Astrocyte (in vitro differentiated cells and primary cell): ENCODE data around the gene FRMD5. TPM values are rescaled to one million over a fixed set of nuclear protein-coding genes. Genes with fewer than 3 reads are reported as not detected.

Experiments used
- DNase-seq: peaks from one replicate; pipeline ENCODE4 v3.0.0-alpha.2; 2010; ENCODE audit warnings: low read depth
- FAIRE-seq: peaks from 2 replicates; lab custom pipeline; 2011; peaks lifted over from hg19 to GRCh38; lab: Jason Lieb, UNC
- H2AFZ ChIP-seq: 2 replicates; pipeline ENCODE4 v1.6.0; 2012; ENCODE audit warnings: low read depth, low read length, inconsistent platforms
- H3K27ac ChIP-seq: 2 replicates; pipeline ENCODE4 v1.5.1; 2011; ENCODE audit warnings: low read depth, low read length, inconsistent platforms
- H3K27me3 ChIP-seq: 2 replicates; pipeline ENCODE4 v1.6.0; 2011; ENCODE audit warnings: low read length, inconsistent platforms; ENCODE audit not compliant: insufficient read depth
- H3K36me3 ChIP-seq: 2 replicates; pipeline ENCODE4 v1.5.1; 2011; ENCODE audit warnings: low read length, inconsistent platforms; ENCODE audit not compliant: insufficient read depth
- H3K4me1 ChIP-seq: 2 replicates; pipeline ENCODE4 v1.5.1; 2011; ENCODE audit warnings: low read length, inconsistent platforms; ENCODE audit not compliant: insufficient read depth
- H3K4me2 ChIP-seq: 2 replicates; pipeline ENCODE4 v1.6.0; 2012; ENCODE audit warnings: low read length, inconsistent platforms
- H3K4me3 ChIP-seq: 2 replicates; pipeline ENCODE4 v1.5.1; 2011; ENCODE audit warnings: low read depth, mild to moderate bottlenecking, low read length, inconsistent platforms; ENCODE audit not compliant: insufficient read depth
- H3K79me2 ChIP-seq: 2 replicates; pipeline ENCODE4 v1.6.0; 2012; ENCODE audit warnings: mild to moderate bottlenecking, low read length, inconsistent platforms; ENCODE audit not compliant: insufficient read depth
- H3K9ac ChIP-seq: 2 replicates; pipeline ENCODE4 v1.6.0; 2012; ENCODE audit warnings: mild to moderate bottlenecking, low read length, inconsistent platforms
- H3K9me3 ChIP-seq: 2 replicates; pipeline ENCODE4 v1.5.1; 2012; ENCODE audit warnings: low read depth, mild to moderate bottlenecking, low read length, inconsistent platforms; ENCODE audit not compliant: insufficient read depth
- H4K20me1 ChIP-seq: 2 replicates; pipeline ENCODE4 v1.6.0; 2012; ENCODE audit warnings: low read length, inconsistent platforms; ENCODE audit not compliant: insufficient read depth
- H3K27ac Mint-ChIP-seq: one replicate; pipeline ENCODE4 v1.8.0; 2021; ENCODE audit warnings: mild to moderate bottlenecking, mixed read lengths; ENCODE audit not compliant: unreplicated experiment
- H3K27me3 Mint-ChIP-seq: one replicate; pipeline ENCODE4 v1.8.0; 2021; ENCODE audit warnings: low read depth, mixed read lengths; ENCODE audit not compliant: unreplicated experiment
- H3K36me3 Mint-ChIP-seq: one replicate; pipeline ENCODE4 v1.8.0; 2021; ENCODE audit warnings: low read depth, mixed read lengths; ENCODE audit not compliant: unreplicated experiment
- H3K4me1 Mint-ChIP-seq: one replicate; pipeline ENCODE4 v1.8.0; 2021; ENCODE audit warnings: low read depth, mixed read lengths; ENCODE audit not compliant: unreplicated experiment
- H3K4me3 Mint-ChIP-seq: one replicate; pipeline ENCODE4 v1.8.0; 2021; ENCODE audit warnings: mild to moderate bottlenecking, moderate library complexity, mixed read lengths; ENCODE audit not compliant: unreplicated experiment
- H3K9me3 Mint-ChIP-seq: one replicate; pipeline ENCODE4 v1.8.0; 2021; ENCODE audit warnings: mild to moderate bottlenecking, mixed read lengths; ENCODE audit not compliant: unreplicated experiment
- EZH2 ChIP-seq: IDR thresholded peaks from 2 replicates; pipeline ENCODE4 v1.6.1; 2012; ENCODE audit warnings: mild to moderate bottlenecking, low read length, inconsistent platforms; ENCODE audit not compliant: insufficient read depth
- total RNA-seq: library from RNA; stranded (reverse); gene quantifications from 2 replicates; pipeline ENCODE4 v1.2.1, GENCODE V29; 2021
- TF ChIP-seq, protein P1 (sequence below): IDR thresholded peaks from 2 replicates; pipeline ENCODE4 v1.5.1; 2011; ENCODE audit warnings: low read depth, mild to moderate bottlenecking, inconsistent platforms, low read length, moderate library complexity; ENCODE audit not compliant: insufficient read depth

FRMD5 gene
- total RNA-seq, 1 donor from 2014 or later = 19.6 TPM

DNA sequence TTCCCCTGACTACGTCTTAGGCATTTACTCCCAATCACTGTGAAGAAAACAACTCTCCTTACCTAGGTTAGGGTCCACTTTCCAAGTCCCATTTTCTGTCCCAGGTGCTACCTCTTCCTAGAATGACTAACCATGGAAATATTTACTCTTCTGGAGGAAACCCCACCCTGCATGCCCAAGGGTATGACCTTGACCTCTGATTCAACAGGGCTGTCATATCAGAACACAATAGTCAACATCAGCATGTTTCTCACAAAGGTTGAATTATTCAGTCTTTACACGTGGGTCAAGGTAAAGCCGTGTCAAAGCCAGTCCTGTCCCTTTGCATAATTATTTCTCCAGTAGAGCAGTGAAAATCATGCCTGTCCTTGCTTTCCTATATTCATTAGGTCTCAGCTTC lies 4.3 kb upstream of the FRMD5 start:
- H2AFZ ChIP-seq = no peak overlapping the region
- H3K4me3 ChIP-seq = no peak overlapping the region
- peaks cover 5% of the 10 kb centered on the region for H3K4me1 Mint-ChIP-seq
- no peaks in the 10 kb centered on the region for H4K20me1 ChIP-seq
- H3K27ac Mint-ChIP-seq = no peak overlapping the region
- H3K27ac ChIP-seq = no peak overlapping the region
- H3K36me3 Mint-ChIP-seq = no peaks in the 10 kb centered on the region
- H3K9ac ChIP-seq = no peak overlapping the region
- H3K27me3 ChIP-seq = no peaks in the 10 kb centered on the region
- no peak for FAIRE-seq
- H3K27me3 Mint-ChIP-seq = no peaks in the 10 kb centered on the region
- H3K4me1 ChIP-seq = peaks cover 3% of the 10 kb centered on the region
- no peaks in the 10 kb centered on the region for H3K79me2 ChIP-seq
- TF ChIP-seq, protein P1, sequence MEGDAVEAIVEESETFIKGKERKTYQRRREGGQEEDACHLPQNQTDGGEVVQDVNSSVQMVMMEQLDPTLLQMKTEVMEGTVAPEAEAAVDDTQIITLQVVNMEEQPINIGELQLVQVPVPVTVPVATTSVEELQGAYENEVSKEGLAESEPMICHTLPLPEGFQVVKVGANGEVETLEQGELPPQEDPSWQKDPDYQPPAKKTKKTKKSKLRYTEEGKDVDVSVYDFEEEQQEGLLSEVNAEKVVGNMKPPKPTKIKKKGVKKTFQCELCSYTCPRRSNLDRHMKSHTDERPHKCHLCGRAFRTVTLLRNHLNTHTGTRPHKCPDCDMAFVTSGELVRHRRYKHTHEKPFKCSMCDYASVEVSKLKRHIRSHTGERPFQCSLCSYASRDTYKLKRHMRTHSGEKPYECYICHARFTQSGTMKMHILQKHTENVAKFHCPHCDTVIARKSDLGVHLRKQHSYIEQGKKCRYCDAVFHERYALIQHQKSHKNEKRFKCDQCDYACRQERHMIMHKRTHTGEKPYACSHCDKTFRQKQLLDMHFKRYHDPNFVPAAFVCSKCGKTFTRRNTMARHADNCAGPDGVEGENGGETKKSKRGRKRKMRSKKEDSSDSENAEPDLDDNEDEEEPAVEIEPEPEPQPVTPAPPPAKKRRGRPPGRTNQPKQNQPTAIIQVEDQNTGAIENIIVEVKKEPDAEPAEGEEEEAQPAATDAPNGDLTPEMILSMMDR = no peak
- no peak for TF ChIP-seq EZH2
- H3K4me2 ChIP-seq = no peak overlapping the region
- no peaks in the 10 kb centered on the region for H3K9me3 Mint-ChIP-seq
- no peaks in the 10 kb centered on the region for H3K36me3 ChIP-seq
- no peaks in the 10 kb centered on the region for H3K9me3 ChIP-seq
- H3K4me3 Mint-ChIP-seq = no peak overlapping the region
- no peak for DNase-seq

DNA sequence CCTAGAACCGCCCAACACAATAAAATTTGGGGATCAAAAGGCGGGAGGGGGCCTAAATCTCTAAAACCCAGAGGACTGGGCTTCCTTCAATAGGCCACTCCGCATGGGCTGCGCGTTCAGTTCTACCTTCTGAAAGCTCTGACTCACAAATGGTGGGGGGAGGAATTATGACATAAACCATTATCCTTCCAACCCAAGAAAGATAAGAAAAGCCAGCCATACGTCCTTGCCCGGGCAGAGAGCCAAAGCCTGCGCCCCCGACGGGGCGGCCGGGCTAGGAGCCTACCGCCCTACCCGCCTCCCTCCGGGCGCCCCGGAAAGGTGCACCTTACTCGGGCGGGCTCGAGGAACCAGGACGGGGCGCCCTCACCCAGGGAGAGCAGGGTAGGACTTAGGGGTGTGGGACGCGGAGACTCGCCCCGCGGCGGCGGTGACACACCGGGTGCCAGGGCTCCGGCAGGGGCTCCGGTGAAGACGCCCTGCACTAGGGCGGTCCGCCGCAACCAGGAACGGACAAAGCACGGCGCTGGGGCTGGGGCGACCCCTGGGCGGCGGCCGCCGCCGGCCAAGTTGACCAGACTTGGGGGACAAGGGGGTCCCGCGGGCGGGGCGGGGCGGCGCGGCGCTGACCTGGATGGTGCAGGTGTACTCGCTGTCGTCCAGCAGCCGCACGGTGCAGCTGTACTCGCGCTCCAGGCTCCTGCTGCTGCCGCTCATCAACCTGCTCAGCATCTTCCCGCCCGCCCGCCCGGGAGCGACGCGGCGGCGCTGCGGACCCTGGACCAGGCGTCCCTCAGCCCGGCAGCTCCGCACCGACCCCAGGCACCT lies 534 bp downstream of the FRMD5 start:
- peaks cover 47% of the 10 kb centered on the region for H3K79me2 ChIP-seq
- H3K9me3 Mint-ChIP-seq = no peaks in the 10 kb centered on the region
- DNase-seq = peak; percentile 86
- peak overlapping the region; percentile 87 for H3K9ac ChIP-seq
- no peaks in the 10 kb centered on the region for H3K27me3 Mint-ChIP-seq
- no peaks in the 10 kb centered on the region for H3K9me3 ChIP-seq
- H3K36me3 ChIP-seq = no peaks in the 10 kb centered on the region
- peak overlapping the region; percentile 96 for H3K4me3 Mint-ChIP-seq
- H3K27ac ChIP-seq = peak overlapping the region; percentile 90
- peaks cover 13% of the 10 kb centered on the region for H3K4me1 ChIP-seq
- peaks cover 15% of the 10 kb centered on the region for H3K4me1 Mint-ChIP-seq
- H3K4me3 ChIP-seq = peak overlapping the region; percentile 74
- peak overlapping the region; percentile 63 for H2AFZ ChIP-seq
- no peaks in the 10 kb centered on the region for H3K27me3 ChIP-seq
- peaks cover 10% of the 10 kb centered on the region for H4K20me1 ChIP-seq
- peak overlapping the region; percentile 87 for H3K4me2 ChIP-seq
- FAIRE-seq = no peak
- peak overlapping the region; percentile 91 for H3K27ac Mint-ChIP-seq
- TF ChIP-seq, protein P1 = no peak
- no peak for TF ChIP-seq EZH2
- H3K36me3 Mint-ChIP-seq = no peaks in the 10 kb centered on the region
